Prostate gland (tissue), 2 donors: Measurements from ENCODE around the gene ZNF292. TPM values are rescaled to one million over a fixed set of nuclear protein-coding genes. Genes with fewer than 3 reads are reported as not detected.
A peak's percentile ranks its signal among the peaks of the same experiment; 100 is the strongest.
"Not testable (repeated sequence)": the region's sequence is repeated elsewhere in the genome, so short reads cannot be mapped to it uniquely, and the experiment has no call there.

Experiments used
- DNase-seq: peaks from one replicate; pipeline ENCODE4 v3.0.0-alpha.2; 2019; ENCODE audit warnings: low spot score
- H3K27ac ChIP-seq, 2 donors: fragments of 200-600 bp; sonication (generic); 2 replicates each; pipeline ENCODE4 v1.5.1; 2017 to 2019
- H3K27me3 ChIP-seq: fragments of 200-600 bp; sonication (generic); replicated peaks from 2 replicates; pipeline ENCODE4 v1.5.1; 2019; ENCODE audit not compliant: insufficient read depth
- H3K36me3 ChIP-seq, 2 donors: fragments of 200-600 bp; sonication (generic); 1 replicate in 1 of 2; 2 replicates in 1 of 2; pipeline versions ENCODE4 v1.5.1 to v1.8.1; 2017 to 2019
- H3K4me1 ChIP-seq: fragments of 200-600 bp; sonication (generic); replicated peaks from 2 replicates; pipeline ENCODE4 v1.5.1; 2019
- H3K4me3 ChIP-seq, 2 donors: fragments of 200-600 bp; sonication (generic); 2 replicates each; pipeline ENCODE4 v1.5.1; 2017 to 2019
- H3K9me3 ChIP-seq: fragments of 200-600 bp; sonication (generic); 2 replicates; pipeline ENCODE4 v1.5.1; 2017
- CTCF ChIP-seq, 4 experiments: fragments of 200-600 bp in 2 of 4; fragments of 450-650 bp in 2 of 4; sonication (generic) in 2 of 4; IDR thresholded peaks; 1 replicate in 3 of 4; 2 replicates in 1 of 4; pipeline ENCODE4 v1.5.1; 2016 to 2019; ENCODE audit warnings: antibody characterized with exemption in 4 of 4, mild to moderate bottlenecking in 2 of 4, moderate library complexity in 2 of 4
- POLR2A ChIP-seq: fragments of 450-650 bp; IDR thresholded peaks from one replicate; pipeline ENCODE4 v1.6.1; 2016; ENCODE audit warnings: antibody characterized with exemption, mild to moderate bottlenecking
- POLR2AphosphoS5 ChIP-seq: sonication (generic); formaldehyde crosslinking; IDR thresholded peaks from one replicate; pipeline ENCODE4 v1.6.1; 2017; ENCODE audit warnings: antibody characterized with exemption
- WGBS: methylation state at CpG from one replicate; pipeline ENCODE4 v1.1.5; 2018; 5-methylcytosine and 5-hydroxymethylcytosine counted together
- intact Hi-C: fragments of 100-400 bp; cut with DNase I; formaldehyde crosslinking; loops from one replicate; pipeline ENCODE4 v1.14.2; 2022
- total RNA-seq, 2 donors: library from RNA; depleted of rRNA; stranded (reverse); fragments of >200 nt; gene quantifications; one replicate each; pipeline ENCODE4 v1.1.0, GENCODE V29; 2016

Gene ZNF292
- total RNA-seq, 2 donors from 2014 or later, result 28.0 to 49.0 TPM

- no peaks in the 10 kb centered on the region for H3K36me3 ChIP-seq
- H3K4me3 ChIP-seq, result no peak overlapping the region
- no peaks in the 10 kb centered on the region for H3K9me3 ChIP-seq
- intact Hi-C loops, result no loop called here
- no peak overlapping the region for H3K27ac ChIP-seq
- WGBS, result 80% methylated on average over 2 of the region's 2 CpGs
- no peak for DNase-seq
- TF ChIP-seq CTCF (IDR thresholded peaks at IDR 0.05) (no peak), POLR2A (no peak), POLR2AphosphoS5 (no peak)
- no peaks in the 10 kb centered on the region for H3K4me1 ChIP-seq
- H3K27me3 ChIP-seq, result no peaks in the 10 kb centered on the region
Measured at GRCh38 chr6:87127737-87128136, 27.6 kb upstream of the ZNF292 start.

- Histone ChIP-seq H3K36me3 (no peaks in the 10 kb centered on the region), H3K9me3 (no peaks in the 10 kb centered on the region), H3K4me3 (no peak overlapping the region), H3K27ac (no peak overlapping the region), H3K4me1 (no peaks in the 10 kb centered on the region), H3K27me3 (no peaks in the 10 kb centered on the region)
- no peak for DNase-seq
- intact Hi-C loops, result no loop called here
- WGBS, result 48% methylated on average over 1 of the region's 1 CpG
- no peak for TF ChIP-seq CTCF (IDR thresholded peaks at IDR 0.05)
- no peak for TF ChIP-seq POLR2A
- TF ChIP-seq POLR2AphosphoS5, result no peak
Measured at GRCh38 chr6:87136963-87137362, 18.4 kb upstream of the ZNF292 start.

- peak; percentile 40 for TF ChIP-seq POLR2AphosphoS5
- TF ChIP-seq CTCF (IDR thresholded peaks at IDR 0.05), result peak; percentile 30 to 76 (median 64)
- TF ChIP-seq POLR2A, result no peak
- H3K27ac ChIP-seq, result no peak overlapping the region
- H3K36me3 ChIP-seq, result no peaks in the 10 kb centered on the region
- no peak overlapping the region for H3K4me3 ChIP-seq
- intact Hi-C loops, result no loop called here
- no peaks in the 10 kb centered on the region for H3K4me1 ChIP-seq
- H3K9me3 ChIP-seq, result no peaks in the 10 kb centered on the region
- H3K27me3 ChIP-seq, result no peaks in the 10 kb centered on the region
- 39% methylated on average over 1 of the region's 1 CpG for WGBS
- peak; percentile 31 for DNase-seq
Measured at GRCh38 chr6:87139236-87139635, 16.1 kb upstream of the ZNF292 start.

- DNase-seq, intact Hi-C loops, H3K4me3 ChIP-seq, H3K27ac ChIP-seq, H3K4me1 ChIP-seq, H3K36me3 ChIP-seq, H3K9me3 ChIP-seq, H3K27me3 ChIP-seq: not testable (repeated sequence)
- whole genome bisulfite sequencing, result 89% methylated on average over 8 of the region's 8 CpGs
Measured at GRCh38 chr6:87139927-87140326, 15.4 kb upstream of the ZNF292 start.

- no peak overlapping the region for H3K27ac ChIP-seq
- no peaks in the 10 kb centered on the region for H3K9me3 ChIP-seq
- no peaks in the 10 kb centered on the region for H3K36me3 ChIP-seq
- no peak for TF ChIP-seq CTCF (IDR thresholded peaks at IDR 0.05)
- no peak for TF ChIP-seq POLR2AphosphoS5
- no peak for TF ChIP-seq POLR2A
- no peaks in the 10 kb centered on the region for H3K27me3 ChIP-seq
- intact Hi-C loops, result no loop called here
- DNase-seq, result no peak
- no peaks in the 10 kb centered on the region for H3K4me1 ChIP-seq
- WGBS, result 68% methylated on average over 3 of the region's 3 CpGs
- no peak overlapping the region for H3K4me3 ChIP-seq
Measured at GRCh38 chr6:87146363-87146762, 9.0 kb upstream of the ZNF292 start.
